ENCODE data around the gene NPAS4. TPM values are rescaled to one million over a fixed set of nuclear protein-coding genes. Genes with fewer than 3 reads are reported as not detected.

NPAS4 gene
- total RNA-seq, 1 experiment from 2014 or later = 1.6 TPM

DNA sequence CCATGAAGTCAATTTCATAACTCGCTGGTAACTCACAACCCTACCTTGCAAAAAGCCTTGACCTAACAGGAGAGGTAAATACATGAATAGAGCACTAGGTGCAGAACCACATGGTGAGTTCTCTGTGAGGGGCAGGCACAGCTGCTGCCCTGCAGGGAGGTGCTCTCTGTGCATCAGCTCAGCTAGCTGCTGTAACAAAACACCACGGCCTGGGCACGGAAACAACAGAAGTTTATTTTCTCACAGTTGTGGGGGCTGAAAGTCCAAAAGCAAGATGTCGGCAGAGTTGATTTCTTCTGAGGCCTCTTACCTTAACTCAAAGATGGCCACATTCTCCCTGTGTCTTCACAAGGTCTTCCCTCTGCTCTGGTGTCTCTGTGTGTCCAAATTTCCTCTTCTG, 30.8 kb downstream of the NPAS4 start:
- no peak for TF ChIP-seq CTCF (conservative IDR thresholded peaks at IDR 0.05)
- no peak overlapping the region for H3K14ac ChIP-seq (ENCODE audit: insufficient read depth, low read length)
- no peaks in the 10 kb centered on the region for H3K79me2 ChIP-seq (ENCODE audit: insufficient read depth, low read length)
- no peak overlapping the region for H2BK15ac ChIP-seq (ENCODE audit: low read depth, low read length)
- H4K91ac ChIP-seq (ENCODE audit: insufficient read length, low read depth, low read length) = no peak overlapping the region
- H2AK5ac ChIP-seq (ENCODE audit: insufficient read length, low read length) = no peak overlapping the region
- no peak overlapping the region for H2AFZ ChIP-seq (ENCODE audit: low read length)
- H3K23me2 ChIP-seq (ENCODE audit: insufficient read length, low read depth, low read length, poor library complexity, severe bottlenecking) = no peaks in the 10 kb centered on the region
- H4K8ac ChIP-seq (replicated peaks; ENCODE audit: insufficient read length, low read depth, low read length) = no peak overlapping the region
- H3K79me1 ChIP-seq (ENCODE audit: insufficient read depth, low read depth, low read length, poor library complexity, severe bottlenecking) = no peaks in the 10 kb centered on the region
- no peak overlapping the region for H3K9ac ChIP-seq (ENCODE audit: extremely low read depth, insufficient read length, low read length)
- no peaks in the 10 kb centered on the region for H3K27me3 ChIP-seq (ENCODE audit: insufficient read depth, low read length)
- H3K9me3 ChIP-seq (ENCODE audit: control insufficient read depth, low read depth, low read length) = peaks cover 7% of the 10 kb centered on the region
- peaks cover 0 to 6% of the 10 kb centered on the region in 2 experiments; a peak in 1 of 5 replicates for H3K9me3 Mint-ChIP-seq
- no peak overlapping the region for H2BK20ac ChIP-seq (ENCODE audit: low read depth, low read length, poor library complexity, severe bottlenecking)
- no peak overlapping the region for H3K27ac ChIP-seq (ENCODE audit: insufficient read length, low read depth, low read length)
- no peak overlapping the region for H3K27ac Mint-ChIP-seq
- H3K23ac ChIP-seq (ENCODE audit: insufficient read length, low read depth, low read length) = peak overlapping the region; percentile 79
- H3K56ac ChIP-seq (ENCODE audit: insufficient read length, low read depth, low read length) = no peak overlapping the region
- no peak for DNase-seq
- no peak overlapping the region for H2BK120ac ChIP-seq (ENCODE audit: low read depth, low read length, poor library complexity, severe bottlenecking)
- peaks cover 15 to 30% of the 10 kb centered on the region in 2 experiments for H3K4me1 Mint-ChIP-seq
- WGBS (ENCODE audit: extremely low coverage, insufficient read length, low lambda C conversion rate) = no CpG with 5 or more reads among the region's 4 CpGs
- no peaks in the 10 kb centered on the region for H4K20me1 ChIP-seq (ENCODE audit: control insufficient read depth, insufficient read depth, insufficient read length)
- peaks cover 12% of the 10 kb centered on the region for H3K27me3 Mint-ChIP-seq (ENCODE audit: low read depth)
- no peaks in the 10 kb centered on the region for H3K4me1 ChIP-seq (ENCODE audit: insufficient read depth, low read length)
- H4K5ac ChIP-seq (ENCODE audit: insufficient read length, low read depth, low read length) = no peak overlapping the region
- peaks cover 0 to 5% (median 0%) of the 10 kb centered on the region in 3 experiments; a peak in 2 of 7 replicates for H3K36me3 Mint-ChIP-seq (ENCODE audit: insufficient read depth in 1 of 3, low read depth in 3 of 3)
- no peak overlapping the region for H3K18ac ChIP-seq (ENCODE audit: insufficient read length, low read depth, low read length)
- no peak overlapping the region for H3K4me2 ChIP-seq (ENCODE audit: insufficient read depth, insufficient read length, low read length)
- no peak overlapping the region for H2BK5ac ChIP-seq (ENCODE audit: insufficient read length, low read length)
- H3K4ac ChIP-seq (ENCODE audit: low read depth, low read length) = no peak overlapping the region
- H2BK12ac ChIP-seq (ENCODE audit: insufficient read length, low read depth, low read length) = no peak overlapping the region
- H3K4me3 Mint-ChIP-seq = no peak overlapping the region
- H3T11ph ChIP-seq (ENCODE audit: low read length) = no peak overlapping the region
